ENCODE results near the gene TMEM212.
"Not testable (repeated sequence)": the region's sequence is repeated elsewhere in the genome, so short reads cannot be mapped to it uniquely, and the experiment has no call there.

TMEM212 gene

GRCh38 chr3:171854649-171855305, 11.6 kb downstream of the TMEM212 start:
- FAIRE-seq: no peak
- DNase-seq (ENCODE audit: low spot score): no peak

GRCh38 chr3:171858770-171859169, 15.6 kb downstream of the TMEM212 start:
- FAIRE-seq; DNase-seq (ENCODE audit: low spot score): not testable (repeated sequence)

GRCh38 chr3:171860830-171861535, 17.8 kb downstream of the TMEM212 start:
- DNase-seq (ENCODE audit: low spot score) (no peak), FAIRE-seq (no peak)

GRCh38 chr3:171862392-171862791, 19.2 kb downstream of the TMEM212 start:
- DNase-seq (ENCODE audit: low spot score) (no peak), FAIRE-seq (no peak)

- FAIRE-seq (no peak), DNase-seq (ENCODE audit: low spot score) (no peak)
Observed at GRCh38 chr3:171862993-171863521, 19.9 kb downstream of the TMEM212 start.

- FAIRE-seq (no peak), DNase-seq (ENCODE audit: low spot score) (no peak)
Observed at GRCh38 chr3:171863920-171864319, 20.8 kb downstream of the TMEM212 start.

GRCh38 chr3:171865191-171865865, 22.2 kb downstream of the TMEM212 start:
- DNase-seq (ENCODE audit: low spot score): no peak
- FAIRE-seq: no peak

- DNase-seq (ENCODE audit: low spot score) (no peak), FAIRE-seq (no peak)
Observed at GRCh38 chr3:171867981-171868380, 24.8 kb downstream of the TMEM212 start.

- DNase-seq (ENCODE audit: low spot score) (no peak), FAIRE-seq (no peak)
Observed at GRCh38 chr3:171871392-171872274, 28.5 kb downstream of the TMEM212 start.

GRCh38 chr3:171873580-171873979, 30.4 kb downstream of the TMEM212 start:
- DNase-seq (ENCODE audit: low spot score) (no peak), FAIRE-seq (no peak)

GRCh38 chr3:171874251-171874681, 31.1 kb downstream of the TMEM212 start:
- FAIRE-seq: no peak
- DNase-seq (ENCODE audit: low spot score): peak; percentile 33

- FAIRE-seq: no peak
- DNase-seq (ENCODE audit: low spot score): no peak
Observed at GRCh38 chr3:171874879-171875278, 31.7 kb downstream of the TMEM212 start.

- no peak for FAIRE-seq
- DNase-seq (ENCODE audit: low spot score): no peak
Observed at GRCh38 chr3:171875923-171876412, 32.8 kb downstream of the TMEM212 start.

GRCh38 chr3:171876680-171877147, 33.6 kb downstream of the TMEM212 start:
- no peak for FAIRE-seq
- peak; percentile 43 for DNase-seq (ENCODE audit: low spot score)

- DNase-seq (ENCODE audit: low spot score) (no peak), FAIRE-seq (no peak)
Observed at GRCh38 chr3:171878461-171879225, 35.5 kb downstream of the TMEM212 start.

- no peak for FAIRE-seq
- DNase-seq (ENCODE audit: low spot score): no peak
Observed at GRCh38 chr3:171879472-171879871, 36.3 kb downstream of the TMEM212 start.

GRCh38 chr3:171880101-171880870, 37.1 kb downstream of the TMEM212 start:
- no peak for DNase-seq (ENCODE audit: low spot score)
- FAIRE-seq: no peak

GRCh38 chr3:171881251-171881650, 38.1 kb downstream of the TMEM212 start:
- no peak for DNase-seq (ENCODE audit: low spot score)
- no peak for FAIRE-seq

- FAIRE-seq: no peak
- no peak for DNase-seq (ENCODE audit: low spot score)
Observed at GRCh38 chr3:171883257-171883892, 40.2 kb downstream of the TMEM212 start.
